ENCODE results near the gene MYH10.

Gene MYH10

DNA sequence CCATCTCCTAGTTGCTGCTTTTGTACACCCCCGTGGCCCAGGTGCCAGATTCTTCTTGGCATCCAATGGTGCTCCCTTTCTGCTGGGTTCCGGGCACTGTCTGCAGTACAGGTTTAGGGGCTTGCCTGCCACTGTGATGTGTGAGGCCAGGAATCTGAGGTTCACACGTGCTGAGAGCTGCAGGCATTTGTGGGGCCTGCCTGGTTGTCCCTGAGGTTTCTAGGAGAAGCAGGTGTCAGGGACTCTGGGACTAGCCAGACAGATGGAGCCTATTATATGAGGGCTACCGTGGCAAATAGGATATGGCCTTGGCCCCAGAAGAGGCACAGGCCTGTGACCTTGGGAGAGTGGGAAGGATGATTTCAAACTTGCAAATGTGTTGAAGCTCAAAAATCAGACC, 165.6 kb downstream of the MYH10 start:
- no peak overlapping the region for H3K9ac ChIP-seq
- H3K36me3 ChIP-seq (ENCODE audit: control insufficient read depth, insufficient read depth, low read length) = no peaks in the 10 kb centered on the region
- no peak overlapping the region for H3K27ac ChIP-seq

DNA sequence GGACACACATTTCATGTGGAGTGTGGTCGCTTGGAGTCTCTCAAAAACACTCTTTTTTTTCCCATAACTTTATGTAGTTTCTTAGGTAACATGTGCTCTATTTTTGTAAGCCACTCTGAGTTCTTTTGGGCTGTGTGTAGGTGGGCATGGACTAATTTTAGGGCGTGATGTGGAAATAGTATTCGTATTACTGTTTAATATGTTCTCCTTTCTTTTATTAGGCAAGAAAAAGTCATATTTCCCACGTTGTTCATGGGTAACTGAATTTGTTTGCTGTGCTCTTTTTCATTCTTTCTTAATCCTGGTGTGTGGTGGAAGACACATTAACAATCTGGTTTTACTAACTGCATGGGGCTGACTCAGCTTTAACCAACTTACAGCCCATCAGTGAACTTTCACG, 167.4 kb downstream of the MYH10 start:
- Histone ChIP-seq H3K36me3 (ENCODE audit: control insufficient read depth, insufficient read depth, low read length) (no peaks in the 10 kb centered on the region), H3K4me1 (no peaks in the 10 kb centered on the region), H3K27ac (no peak overlapping the region), H3K79me2 (peaks cover 24% of the 10 kb centered on the region), H2AFZ (no peak overlapping the region), H3K4me3 (ENCODE audit: low read depth, low read length) (no peak overlapping the region), H3K9me3 (ENCODE audit: control insufficient read depth, low read length) (no peaks in the 10 kb centered on the region), H3K9ac (no peak overlapping the region), H3K4me2 (ENCODE audit: low read length) (no peak overlapping the region), H3K27me3 (ENCODE audit: control insufficient read depth, insufficient read depth, low read length) (no peaks in the 10 kb centered on the region)
- TF ChIP-seq, protein P1, sequence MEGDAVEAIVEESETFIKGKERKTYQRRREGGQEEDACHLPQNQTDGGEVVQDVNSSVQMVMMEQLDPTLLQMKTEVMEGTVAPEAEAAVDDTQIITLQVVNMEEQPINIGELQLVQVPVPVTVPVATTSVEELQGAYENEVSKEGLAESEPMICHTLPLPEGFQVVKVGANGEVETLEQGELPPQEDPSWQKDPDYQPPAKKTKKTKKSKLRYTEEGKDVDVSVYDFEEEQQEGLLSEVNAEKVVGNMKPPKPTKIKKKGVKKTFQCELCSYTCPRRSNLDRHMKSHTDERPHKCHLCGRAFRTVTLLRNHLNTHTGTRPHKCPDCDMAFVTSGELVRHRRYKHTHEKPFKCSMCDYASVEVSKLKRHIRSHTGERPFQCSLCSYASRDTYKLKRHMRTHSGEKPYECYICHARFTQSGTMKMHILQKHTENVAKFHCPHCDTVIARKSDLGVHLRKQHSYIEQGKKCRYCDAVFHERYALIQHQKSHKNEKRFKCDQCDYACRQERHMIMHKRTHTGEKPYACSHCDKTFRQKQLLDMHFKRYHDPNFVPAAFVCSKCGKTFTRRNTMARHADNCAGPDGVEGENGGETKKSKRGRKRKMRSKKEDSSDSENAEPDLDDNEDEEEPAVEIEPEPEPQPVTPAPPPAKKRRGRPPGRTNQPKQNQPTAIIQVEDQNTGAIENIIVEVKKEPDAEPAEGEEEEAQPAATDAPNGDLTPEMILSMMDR (IDR thresholded peaks at IDR 0.05) = no peak

More for the DNA sequence above, 165.6 kb downstream of the MYH10 start:
- H3K4me1 ChIP-seq = no peaks in the 10 kb centered on the region
- H3K27me3 ChIP-seq (ENCODE audit: control insufficient read depth, insufficient read depth, low read length) = no peaks in the 10 kb centered on the region
- H3K79me2 ChIP-seq = peaks cover 17% of the 10 kb centered on the region
- no peak overlapping the region for H3K4me3 ChIP-seq (ENCODE audit: low read depth, low read length)
- H2AFZ ChIP-seq = no peak overlapping the region
- no peak overlapping the region for H3K4me2 ChIP-seq (ENCODE audit: low read length)
- TF ChIP-seq, protein P1 (IDR thresholded peaks at IDR 0.05) = no peak
- no peaks in the 10 kb centered on the region for H3K9me3 ChIP-seq (ENCODE audit: control insufficient read depth, low read length)

DNA sequence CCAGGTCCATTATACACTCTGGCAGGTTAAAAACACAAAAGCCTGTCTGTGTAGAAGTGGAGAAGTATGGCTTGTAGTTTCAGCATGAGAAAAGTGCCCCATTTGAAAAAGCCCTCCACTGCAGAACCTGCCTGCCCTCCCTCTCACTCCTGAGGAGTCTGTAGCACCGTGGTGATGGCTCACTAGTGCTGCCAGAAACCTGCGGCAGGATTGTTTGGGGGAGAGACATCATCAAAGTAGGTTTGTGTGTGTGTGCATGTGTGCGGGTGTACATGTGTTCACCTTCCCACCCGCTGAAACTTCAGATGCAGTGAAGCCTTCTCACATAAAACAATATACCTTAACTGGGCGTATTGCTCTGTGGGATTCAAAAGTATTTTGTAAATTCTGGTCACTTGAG, 168.0 kb downstream of the MYH10 start:
- no peaks in the 10 kb centered on the region for H3K4me1 ChIP-seq
- H2AFZ ChIP-seq = no peak overlapping the region
- no peaks in the 10 kb centered on the region for H3K36me3 ChIP-seq (ENCODE audit: control insufficient read depth, insufficient read depth, low read length)
- no peaks in the 10 kb centered on the region for H3K27me3 ChIP-seq (ENCODE audit: control insufficient read depth, insufficient read depth, low read length)
- TF ChIP-seq, protein P1 (IDR thresholded peaks at IDR 0.05) = no peak
- H3K4me2 ChIP-seq (ENCODE audit: low read length) = no peak overlapping the region
- no peak overlapping the region for H3K27ac ChIP-seq
- no peaks in the 10 kb centered on the region for H3K9me3 ChIP-seq (ENCODE audit: control insufficient read depth, low read length)
- no peak overlapping the region for H3K9ac ChIP-seq
- H3K79me2 ChIP-seq = peaks cover 24% of the 10 kb centered on the region
- H3K4me3 ChIP-seq (ENCODE audit: low read depth, low read length) = no peak overlapping the region

DNA sequence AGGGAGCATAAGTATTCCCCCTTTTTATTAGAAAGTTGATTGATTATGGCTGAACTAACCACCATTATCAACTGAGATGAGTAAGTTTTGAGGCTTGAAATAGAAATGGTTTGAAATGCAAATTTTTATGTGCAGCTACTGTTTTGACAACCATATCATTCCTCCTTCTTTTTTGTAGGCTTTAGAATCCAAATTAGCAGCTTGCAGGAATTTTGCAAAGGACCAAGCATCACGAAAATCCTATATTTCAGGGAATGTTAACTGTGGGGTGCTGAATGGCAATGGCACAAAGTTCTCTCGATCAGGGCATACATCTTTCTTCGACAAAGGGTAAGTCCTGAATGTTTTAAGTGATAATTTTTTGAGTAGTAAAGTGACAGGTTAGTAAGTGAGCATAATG, 170.7 kb downstream of the MYH10 start:
- TF ChIP-seq, protein P1 (IDR thresholded peaks at IDR 0.05) = no peak
- H3K9ac ChIP-seq = no peak overlapping the region
- no peaks in the 10 kb centered on the region for H3K36me3 ChIP-seq (ENCODE audit: control insufficient read depth, insufficient read depth, low read length)
- no peak overlapping the region for H3K4me2 ChIP-seq (ENCODE audit: low read length)
- no peak overlapping the region for H2AFZ ChIP-seq
- H3K27ac ChIP-seq = no peak overlapping the region
- peaks cover 32% of the 10 kb centered on the region for H3K79me2 ChIP-seq
- no peaks in the 10 kb centered on the region for H3K27me3 ChIP-seq (ENCODE audit: control insufficient read depth, insufficient read depth, low read length)
- no peaks in the 10 kb centered on the region for H3K4me1 ChIP-seq
- H3K9me3 ChIP-seq (ENCODE audit: control insufficient read depth, low read length) = no peaks in the 10 kb centered on the region
- no peak overlapping the region for H3K4me3 ChIP-seq (ENCODE audit: low read depth, low read length)

DNA sequence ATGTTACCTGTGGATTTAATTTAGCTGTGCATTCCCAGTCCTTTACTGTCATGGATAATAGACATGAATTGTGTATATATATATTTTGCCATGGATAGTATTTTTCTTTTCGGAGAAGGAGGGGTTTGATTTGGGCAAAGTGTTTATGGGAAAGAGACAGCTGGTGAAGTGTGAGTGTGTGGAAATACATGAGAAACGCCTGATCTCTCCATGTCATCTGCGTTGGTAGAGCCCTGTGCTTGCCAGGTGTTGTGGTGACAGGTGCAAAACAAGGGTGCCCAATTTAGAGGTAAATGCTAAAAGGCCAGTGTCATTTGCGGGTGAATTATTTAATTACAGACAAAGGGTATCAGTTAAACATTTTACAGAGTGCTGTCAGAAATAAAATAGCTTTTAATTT, 171.4 kb downstream of the MYH10 start:
- Histone ChIP-seq H3K4me2 (ENCODE audit: low read length) (no peak overlapping the region), H3K36me3 (ENCODE audit: control insufficient read depth, insufficient read depth, low read length) (no peaks in the 10 kb centered on the region), H3K27ac (no peak overlapping the region), H2AFZ (no peak overlapping the region), H3K4me1 (no peaks in the 10 kb centered on the region), H3K9ac (no peak overlapping the region), H3K27me3 (ENCODE audit: control insufficient read depth, insufficient read depth, low read length) (no peaks in the 10 kb centered on the region), H3K79me2 (peaks cover 32% of the 10 kb centered on the region), H3K4me3 (ENCODE audit: low read depth, low read length) (no peak overlapping the region), H3K9me3 (ENCODE audit: control insufficient read depth, low read length) (no peaks in the 10 kb centered on the region)
- TF ChIP-seq, protein P1 (IDR thresholded peaks at IDR 0.05) = no peak
